Neural progenitor cell (in vitro differentiated cells): ENCODE results near the gene PIAS1.

Experiments
- CTCF ChIP-seq: fragments of 200-600 bp; sonication (generic); IDR thresholded peaks from 2 replicates; pipeline ENCODE4 v1.5.1; 2017; ENCODE audit warnings: antibody characterized with exemption, mild to moderate bottlenecking
- EZH2 ChIP-seq: fragments of 200-600 bp; sonication (generic); IDR thresholded peaks from 2 replicates; pipeline ENCODE4 v1.6.1; 2017; ENCODE audit warnings: antibody characterized with exemption, mild to moderate bottlenecking, moderate library complexity
- EZH2phosphoT487 ChIP-seq: fragments of 200-600 bp; sonication (generic); IDR thresholded peaks from 2 replicates; pipeline ENCODE4 v1.6.1; 2017; ENCODE audit warnings: antibody characterized with exemption

GRCh38 chr15:68075764-68076385 is 21.8 kb downstream of the PIAS1 start:
- TF ChIP-seq CTCF = no peak
- TF ChIP-seq EZH2 = no peak
- TF ChIP-seq EZH2phosphoT487 = no peak
